GM23248 (cell line): ENCODE measurements around the gene SYNJ1. TPM values are rescaled to one million over a fixed set of nuclear protein-coding genes. Genes with fewer than 3 reads are reported as not detected.
"Not testable (repeated sequence)": the region's sequence is repeated elsewhere in the genome, so short reads cannot be mapped to it uniquely, and the experiment has no call there.

Source experiments
- DNase-seq: peaks from one replicate; pipeline ENCODE4 v3.0.0-alpha.2; 2015
- H2AFZ ChIP-seq: fragments of 200-600 bp; sonication (generic); 2 replicates; pipeline ENCODE4 v1.6.1; 2016; ENCODE audit warnings: antibody characterized with exemption
- H3F3A ChIP-seq: fragments of 200-600 bp; sonication (generic); 2 replicates; pipeline ENCODE4 v1.6.1; 2016; ENCODE audit warnings: mild to moderate bottlenecking, antibody characterized with exemption, mixed run types; ENCODE audit not compliant: insufficient read depth
- H3K27ac ChIP-seq: fragments of 200-600 bp; sonication (generic); 2 replicates; pipeline ENCODE4 v1.5.1; 2016; ENCODE audit warnings: mild to moderate bottlenecking
- H3K27me3 ChIP-seq: fragments of 200-600 bp; sonication (generic); replicated peaks from 2 replicates; pipeline ENCODE4 v1.6.1; 2016; ENCODE audit warnings: mild to moderate bottlenecking; ENCODE audit not compliant: insufficient read depth
- H3K36me3 ChIP-seq: fragments of 200-600 bp; sonication (generic); 2 replicates; pipeline ENCODE4 v1.6.1; 2016; ENCODE audit warnings: low read depth, mild to moderate bottlenecking
- H3K4me1 ChIP-seq: fragments of 200-600 bp; sonication (generic); 2 replicates; pipeline ENCODE4 v1.6.1; 2016; ENCODE audit warnings: mild to moderate bottlenecking; ENCODE audit not compliant: insufficient read depth
- H3K4me2 ChIP-seq: fragments of 200-600 bp; sonication (generic); one replicate; pipeline ENCODE4 v1.6.1; 2016; ENCODE audit warnings: mild to moderate bottlenecking; ENCODE audit not compliant: unreplicated experiment
- H3K4me3 ChIP-seq: fragments of 200-600 bp; sonication (generic); 2 replicates; pipeline ENCODE4 v1.5.1; 2016; ENCODE audit warnings: mild to moderate bottlenecking
- H3K79me2 ChIP-seq: fragments of 200-600 bp; sonication (generic); 2 replicates; pipeline ENCODE4 v1.6.1; 2016; ENCODE audit warnings: mild to moderate bottlenecking; ENCODE audit not compliant: insufficient read depth
- H3K9ac ChIP-seq: fragments of 200-600 bp; sonication (generic); 2 replicates; pipeline ENCODE4 v1.6.1; 2016; ENCODE audit warnings: mild to moderate bottlenecking
- H3K9me2 ChIP-seq: fragments of 200-600 bp; sonication (generic); 2 replicates; pipeline ENCODE4 v1.6.1; 2016; ENCODE audit warnings: mixed run types, mild to moderate bottlenecking, moderate library complexity; ENCODE audit not compliant: insufficient read depth
- H3K9me3 ChIP-seq: fragments of 200-600 bp; sonication (generic); one replicate; pipeline ENCODE4 v1.6.1; 2017; ENCODE audit warnings: low read depth
- H4K20me1 ChIP-seq: fragments of 200-600 bp; sonication (generic); 2 replicates; pipeline ENCODE4 v1.6.0; 2016; ENCODE audit not compliant: insufficient read depth
- EZH2 ChIP-seq: fragments of 200-600 bp; sonication (generic); IDR thresholded peaks from 2 replicates; pipeline ENCODE4 v1.6.1; 2018; ENCODE audit warnings: antibody characterized with exemption, mild to moderate bottlenecking; ENCODE audit not compliant: insufficient read depth, poor library complexity, severe bottlenecking
- EZH2phosphoT487 ChIP-seq: fragments of 200-600 bp; sonication (generic); IDR thresholded peaks from 2 replicates; pipeline ENCODE4 v1.6.1; 2018; ENCODE audit warnings: antibody characterized with exemption, moderate library complexity, mild to moderate bottlenecking, low read depth; ENCODE audit not compliant: insufficient read depth
- WGBS, 2 experiments: methylation state at CpG; one replicate each; pipeline ENCODE4 v1.1.6; 2015 to 2017; ENCODE audit warnings: low lambda C conversion rate in 2 of 2, low coverage in 1 of 2; ENCODE audit errors: missing lambda C conversion rate in 2 of 2; 5-methylcytosine and 5-hydroxymethylcytosine counted together
- in situ Hi-C: fragments of 300-500 bp; cut with MboI; formaldehyde crosslinking; loops from 2 replicates; pipeline ENCODE4 v1.15.0; 2020
- polyA plus RNA-seq: library from polyadenylated mRNA; unstranded; fragments of >200 nt; fragmentation: Nextera tagmentation; extraction: Ambion mirVana; gene quantifications from 2 replicates; pipeline ENCODE4 v1.2.1, GENCODE V29; 2016
- total RNA-seq: library from RNA; depleted of rRNA; stranded (reverse); fragments of >200 nt; shearing (Covaris generic); gene quantifications from 2 replicates; pipeline ENCODE4 v1.2.3, GENCODE V29; 2014

The SYNJ1 gene
- total and polyA plus RNA-seq, 2 experiments from 2014 or later: 4.6 to 5.0 TPM

DNA sequence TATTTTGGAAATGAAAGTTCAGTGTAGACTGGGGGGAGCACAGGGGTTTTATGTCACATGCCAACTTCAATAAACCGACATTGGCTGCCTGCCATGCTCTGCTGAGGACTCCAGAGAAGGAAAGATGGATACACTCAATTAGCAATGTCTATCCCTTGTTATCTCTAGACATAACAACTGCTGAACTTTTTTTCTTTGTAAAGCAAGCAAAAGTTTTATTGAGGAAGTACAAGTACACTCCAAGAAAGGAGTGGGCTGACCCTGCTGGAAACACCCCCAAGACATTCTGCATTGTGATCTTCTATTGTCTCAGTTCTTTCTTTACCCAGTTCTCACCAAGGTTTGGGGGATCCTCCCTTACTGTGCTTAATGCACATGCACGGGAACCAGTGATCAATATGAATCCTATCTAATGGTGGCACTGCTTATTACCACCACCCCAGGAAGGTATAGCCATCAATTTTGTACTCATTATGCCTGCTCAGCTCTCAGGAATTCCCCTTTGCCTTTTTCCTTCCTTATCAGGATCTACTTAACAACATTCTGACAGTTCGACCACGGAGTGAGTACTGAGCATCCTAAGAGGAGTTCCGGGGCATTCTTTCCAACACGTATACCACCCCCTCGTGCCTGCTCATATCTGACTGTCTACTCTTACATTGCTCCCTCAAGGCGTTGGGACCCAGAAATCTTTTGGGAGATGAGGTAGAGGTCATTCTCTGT lies 28.7 kb downstream of the SYNJ1 start:
- in situ Hi-C loops: no loop called here
- Histone ChIP-seq H3K27me3 (no peaks in the 10 kb centered on the region), H3K9ac (no peak overlapping the region), H3K79me2 (0 out of 2 replicates have a peak, but pooled peaks cover 5% of the 10 kb centered on the region), H3K4me1 (peaks cover 11% of the 10 kb centered on the region), H4K20me1 (no peaks in the 10 kb centered on the region), H3K4me3 (no peak overlapping the region), H3K4me2 (no peak overlapping the region), H3K36me3 (no peaks in the 10 kb centered on the region), H3F3A (peaks cover 10% of the 10 kb centered on the region; the same call in 1 of the 2 replicates), H3K27ac (no peak overlapping the region), H2AFZ (no peak overlapping the region), H3K9me3 (no peaks in the 10 kb centered on the region), H3K9me2 (no peaks in the 10 kb centered on the region)
- 93% methylated on average over 8 of the region's 8 CpGs for WGBS, 2 experiments
- DNase-seq: no peak
- no peak for TF ChIP-seq EZH2phosphoT487
- no peak for TF ChIP-seq EZH2

DNA sequence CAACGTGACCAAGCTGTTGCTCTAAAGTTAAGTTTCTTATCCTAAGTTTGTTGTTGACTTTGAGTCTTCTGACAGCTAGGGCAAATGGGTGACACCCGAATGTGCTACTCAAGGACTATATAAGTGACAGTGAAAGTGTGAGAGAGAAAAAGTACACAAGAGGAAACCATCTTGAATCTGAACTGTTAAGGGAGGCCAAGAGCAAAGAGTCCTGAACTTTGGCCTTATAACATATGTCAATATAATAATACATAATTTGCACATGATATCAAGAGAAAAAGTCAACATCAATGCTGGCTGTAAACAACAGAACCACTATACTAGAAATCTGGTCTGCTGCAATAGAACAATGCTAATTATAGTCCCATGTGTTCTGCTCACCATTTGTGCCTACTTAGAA lies 29.5 kb downstream of the SYNJ1 start:
- no peaks in the 10 kb centered on the region for H3K79me2 ChIP-seq
- no peaks in the 10 kb centered on the region for H3K36me3 ChIP-seq
- H3K4me2 ChIP-seq: no peak overlapping the region
- H3K4me3 ChIP-seq: no peak overlapping the region
- no peak overlapping the region for H3K9ac ChIP-seq
- no peaks in the 10 kb centered on the region for H3K9me3 ChIP-seq
- no peak overlapping the region for H3K27ac ChIP-seq
- peaks cover 9% of the 10 kb centered on the region; the same call in 1 of the 2 replicates for H3F3A ChIP-seq
- H3K9me2 ChIP-seq: no peaks in the 10 kb centered on the region
- no peak overlapping the region for H2AFZ ChIP-seq
- no peaks in the 10 kb centered on the region for H4K20me1 ChIP-seq
- WGBS, 2 experiments: 71 to 73% methylated on average over 2 of the region's 2 CpGs
- H3K27me3 ChIP-seq: no peaks in the 10 kb centered on the region
- in situ Hi-C loops: no loop called here
- TF ChIP-seq EZH2: no peak
- no peak for TF ChIP-seq EZH2phosphoT487
- H3K4me1 ChIP-seq: peaks cover 10% of the 10 kb centered on the region
- no peak for DNase-seq

DNA sequence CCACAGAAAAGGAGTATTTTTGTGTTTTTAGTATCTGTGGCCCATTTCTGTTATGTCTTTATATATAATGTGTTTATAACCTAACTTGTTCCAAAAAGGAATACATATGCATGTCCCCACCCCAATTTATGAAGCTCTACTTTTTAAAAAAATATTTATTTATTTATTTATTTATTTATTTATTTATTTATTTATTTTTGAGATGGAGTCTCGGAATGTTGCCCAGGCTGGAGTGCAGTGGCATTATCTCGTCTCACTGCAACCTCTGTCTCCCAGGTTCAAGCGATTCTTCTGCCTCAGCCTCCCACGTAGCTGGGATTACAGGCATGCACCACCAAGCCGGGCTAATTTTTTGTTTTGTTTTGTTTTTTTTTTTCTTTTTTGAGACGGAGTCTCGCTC lies 32.3 kb downstream of the SYNJ1 start:
- H3K9ac ChIP-seq, H2AFZ ChIP-seq, in situ Hi-C loops, H3K36me3 ChIP-seq, H3K27ac ChIP-seq, H3K4me1 ChIP-seq, H3K9me3 ChIP-seq, H3K4me3 ChIP-seq, H4K20me1 ChIP-seq, H3K4me2 ChIP-seq, H3K79me2 ChIP-seq, H3F3A ChIP-seq, H3K27me3 ChIP-seq, DNase-seq, H3K9me2 ChIP-seq: not testable (repeated sequence)
- 97 to 99% methylated on average over 6 to 7 of the region's 7 CpGs for whole genome bisulfite sequencing, 2 experiments

DNA sequence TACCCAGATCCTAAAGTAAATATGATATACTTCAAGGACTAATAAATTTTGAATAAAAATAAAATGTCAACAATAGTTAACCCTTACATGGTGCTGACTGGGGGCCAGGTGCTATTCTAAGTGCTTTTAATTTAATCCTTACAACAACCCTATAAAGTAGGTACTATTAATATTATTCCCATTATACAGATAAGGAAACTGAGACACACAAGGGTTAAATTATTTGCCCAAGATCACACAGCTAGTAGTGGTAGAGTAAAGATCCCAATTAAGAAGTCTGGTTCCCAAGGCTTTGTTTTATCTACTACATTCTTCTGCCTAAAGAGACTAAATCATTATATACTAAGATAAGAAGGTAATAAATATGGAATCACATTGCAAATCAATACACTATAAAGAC lies 34.2 kb downstream of the SYNJ1 start:
- Histone ChIP-seq H3K4me3 (no peak overlapping the region), H3K9me2 (no peaks in the 10 kb centered on the region), H3K9me3 (no peaks in the 10 kb centered on the region), H2AFZ (no peak overlapping the region), H3K36me3 (no peaks in the 10 kb centered on the region), H3K9ac (no peak overlapping the region), H3K27ac (no peak overlapping the region), H3K79me2 (no peaks in the 10 kb centered on the region), H3F3A (no peaks in the 10 kb centered on the region), H4K20me1 (no peaks in the 10 kb centered on the region), H3K4me2 (no peak overlapping the region), H3K27me3 (no peaks in the 10 kb centered on the region), H3K4me1 (no peaks in the 10 kb centered on the region)
- in situ Hi-C loops: no loop called here
- no peak for DNase-seq
- TF ChIP-seq EZH2 (no peak), EZH2phosphoT487 (no peak)

- no peak for TF ChIP-seq EZH2
- no peak for TF ChIP-seq EZH2phosphoT487
- no peaks in the 10 kb centered on the region for H3K79me2 ChIP-seq
- in situ Hi-C loops: no loop called here
Observed at GRCh38 chr21:32690085-32690484, 37.7 kb downstream of the SYNJ1 start.

More at GRCh38 chr21:32690085-32690484, 37.7 kb downstream of the SYNJ1 start:
- H3K9ac ChIP-seq: no peak overlapping the region
- H3K4me3 ChIP-seq: no peak overlapping the region
- no peaks in the 10 kb centered on the region for H3K27me3 ChIP-seq
- 32% methylated on average over 3 of the region's 3 CpGs for WGBS, 2 experiments
- H3F3A ChIP-seq: no peaks in the 10 kb centered on the region
- H2AFZ ChIP-seq: no peak overlapping the region
- no peak overlapping the region for H3K4me2 ChIP-seq
- H3K9me2 ChIP-seq: no peaks in the 10 kb centered on the region
- no peaks in the 10 kb centered on the region for H3K9me3 ChIP-seq
- H3K4me1 ChIP-seq: no peaks in the 10 kb centered on the region
- no peak overlapping the region for H3K27ac ChIP-seq
- no peak for DNase-seq
- peaks cover 15% of the 10 kb centered on the region; the same call in 1 of the 2 replicates for H3K36me3 ChIP-seq
- no peaks in the 10 kb centered on the region for H4K20me1 ChIP-seq
